GM10266 (cell line): ENCODE results near the gene CNN1.

Source experiments
- DNase-seq: peaks from one replicate; pipeline ENCODE4 v3.0.0; 2012; ENCODE audit errors: extremely low spot score
- TF ChIP-seq, protein P1 (sequence below): IDR thresholded peaks from 2 replicates; pipeline ENCODE4 v1.5.1; 2012; ENCODE audit warnings: mild to moderate bottlenecking, low read depth; ENCODE audit not compliant: control insufficient read depth, insufficient read depth; ENCODE audit errors: missing control alignments

The CNN1 gene

GRCh38 chr19:11581740-11582139 is 43.1 kb downstream of the CNN1 start:
- TF ChIP-seq, protein P1, sequence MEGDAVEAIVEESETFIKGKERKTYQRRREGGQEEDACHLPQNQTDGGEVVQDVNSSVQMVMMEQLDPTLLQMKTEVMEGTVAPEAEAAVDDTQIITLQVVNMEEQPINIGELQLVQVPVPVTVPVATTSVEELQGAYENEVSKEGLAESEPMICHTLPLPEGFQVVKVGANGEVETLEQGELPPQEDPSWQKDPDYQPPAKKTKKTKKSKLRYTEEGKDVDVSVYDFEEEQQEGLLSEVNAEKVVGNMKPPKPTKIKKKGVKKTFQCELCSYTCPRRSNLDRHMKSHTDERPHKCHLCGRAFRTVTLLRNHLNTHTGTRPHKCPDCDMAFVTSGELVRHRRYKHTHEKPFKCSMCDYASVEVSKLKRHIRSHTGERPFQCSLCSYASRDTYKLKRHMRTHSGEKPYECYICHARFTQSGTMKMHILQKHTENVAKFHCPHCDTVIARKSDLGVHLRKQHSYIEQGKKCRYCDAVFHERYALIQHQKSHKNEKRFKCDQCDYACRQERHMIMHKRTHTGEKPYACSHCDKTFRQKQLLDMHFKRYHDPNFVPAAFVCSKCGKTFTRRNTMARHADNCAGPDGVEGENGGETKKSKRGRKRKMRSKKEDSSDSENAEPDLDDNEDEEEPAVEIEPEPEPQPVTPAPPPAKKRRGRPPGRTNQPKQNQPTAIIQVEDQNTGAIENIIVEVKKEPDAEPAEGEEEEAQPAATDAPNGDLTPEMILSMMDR = no peak
- DNase-seq = peak; percentile 82

DNA sequence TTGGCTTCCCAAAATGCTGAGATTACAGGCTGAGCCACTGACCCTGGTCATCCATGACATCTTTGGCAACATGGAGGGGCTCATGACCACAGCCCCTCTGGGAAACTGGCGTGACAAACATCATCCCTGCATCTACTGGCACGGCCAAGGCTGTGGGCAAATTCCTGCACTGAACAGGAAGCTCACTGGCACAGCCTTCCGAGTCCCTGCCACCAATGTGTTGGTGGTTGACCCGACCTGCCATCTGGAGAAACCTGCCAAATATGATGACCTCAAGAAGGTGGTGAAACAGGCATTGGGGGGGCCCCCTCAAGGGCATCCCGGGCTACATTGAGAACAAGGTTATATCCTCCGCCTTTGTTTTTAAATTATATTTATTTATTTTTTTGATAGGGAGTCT is 47.7 kb downstream of the CNN1 start:
- no peak for DNase-seq
- TF ChIP-seq, protein P1 = no peak

- peak; percentile 79 for DNase-seq
- TF ChIP-seq, protein P1 = peak; percentile 99
Measured at GRCh38 chr19:11587302-11587974, 48.8 kb downstream of the CNN1 start.

DNA sequence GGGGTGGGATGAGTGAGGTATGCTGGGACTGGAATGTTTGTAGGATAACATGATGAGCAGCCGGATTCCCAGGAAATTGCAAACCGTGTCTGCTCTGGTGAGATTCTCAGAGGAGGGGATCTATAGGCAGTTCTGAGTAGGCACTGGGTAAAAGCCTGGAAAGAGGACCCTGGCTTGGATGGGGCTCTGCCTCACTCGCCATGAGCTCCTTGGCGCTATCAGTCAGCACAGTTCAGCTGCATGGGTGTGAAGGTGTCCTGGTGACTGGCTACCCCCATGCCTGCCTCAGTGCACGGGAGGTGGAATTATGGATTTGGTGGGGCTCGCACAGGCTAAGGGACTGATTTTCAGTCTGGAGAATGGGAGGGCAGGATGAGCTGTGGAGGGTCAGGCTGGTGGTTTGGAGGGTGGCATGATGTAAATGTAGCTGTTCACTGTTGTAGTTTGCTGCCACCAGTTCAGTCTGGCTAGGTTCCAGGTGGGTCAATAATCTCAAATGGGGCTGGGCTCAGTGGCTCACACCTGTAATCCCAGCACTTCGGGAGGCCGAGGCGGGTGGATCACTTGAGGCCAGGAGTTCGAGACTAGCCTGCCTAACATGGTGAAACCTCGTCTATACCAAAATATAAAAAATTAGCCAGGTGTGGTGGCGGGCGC is 49.5 kb downstream of the CNN1 start:
- TF ChIP-seq, protein P1 = no peak
- no peak for DNase-seq

DNA sequence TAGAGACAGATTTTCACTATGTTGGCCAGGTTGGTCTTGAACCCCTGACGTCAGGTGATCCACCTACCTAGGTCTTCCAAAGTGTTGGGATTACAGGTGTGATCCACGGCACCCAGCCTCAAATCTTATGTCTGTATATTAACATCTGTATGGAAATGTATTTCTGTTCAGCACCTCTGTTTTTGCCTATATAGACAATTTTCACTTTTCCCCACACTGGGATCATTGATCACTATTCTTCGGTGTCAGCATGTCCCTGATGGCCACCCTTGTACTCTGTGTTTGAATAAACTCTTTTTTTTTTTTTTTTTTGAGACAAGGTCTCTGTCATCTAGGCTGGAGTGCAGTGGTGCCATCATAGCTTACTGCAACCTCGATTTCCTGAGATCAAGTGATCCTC is 55.4 kb downstream of the CNN1 start:
- DNase-seq = no peak
- TF ChIP-seq, protein P1 = no peak

- TF ChIP-seq, protein P1 = no peak
- DNase-seq = no peak
Measured at GRCh38 chr19:11596156-11596555, 57.5 kb downstream of the CNN1 start.
